Measurements from ENCODE around the gene FER.

FER gene

DNA sequence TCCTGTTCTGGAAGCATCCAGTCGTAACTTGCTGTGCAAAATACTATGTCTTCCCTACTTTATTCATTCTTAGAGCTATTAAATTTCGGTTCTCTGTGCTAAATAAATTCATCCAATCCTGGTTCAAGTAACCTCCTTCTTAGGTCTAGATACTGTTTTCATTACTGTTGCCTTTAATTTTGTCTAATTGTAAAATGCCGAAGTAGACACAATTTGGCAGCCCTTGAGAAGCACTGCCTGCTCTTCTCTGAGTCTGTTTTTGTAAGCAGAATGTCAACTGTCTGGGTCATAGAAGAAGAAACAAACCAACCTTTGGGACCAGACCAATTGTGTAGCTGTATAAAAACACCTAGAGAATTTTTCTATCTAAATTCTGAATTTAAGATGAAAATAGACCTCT, 412.8 kb downstream of the FER start:
- no peak overlapping the region for H3K4me3 ChIP-seq (ENCODE audit: low read depth in 1 of 2, low read length in 1 of 2)
- TF ChIP-seq, protein P1, sequence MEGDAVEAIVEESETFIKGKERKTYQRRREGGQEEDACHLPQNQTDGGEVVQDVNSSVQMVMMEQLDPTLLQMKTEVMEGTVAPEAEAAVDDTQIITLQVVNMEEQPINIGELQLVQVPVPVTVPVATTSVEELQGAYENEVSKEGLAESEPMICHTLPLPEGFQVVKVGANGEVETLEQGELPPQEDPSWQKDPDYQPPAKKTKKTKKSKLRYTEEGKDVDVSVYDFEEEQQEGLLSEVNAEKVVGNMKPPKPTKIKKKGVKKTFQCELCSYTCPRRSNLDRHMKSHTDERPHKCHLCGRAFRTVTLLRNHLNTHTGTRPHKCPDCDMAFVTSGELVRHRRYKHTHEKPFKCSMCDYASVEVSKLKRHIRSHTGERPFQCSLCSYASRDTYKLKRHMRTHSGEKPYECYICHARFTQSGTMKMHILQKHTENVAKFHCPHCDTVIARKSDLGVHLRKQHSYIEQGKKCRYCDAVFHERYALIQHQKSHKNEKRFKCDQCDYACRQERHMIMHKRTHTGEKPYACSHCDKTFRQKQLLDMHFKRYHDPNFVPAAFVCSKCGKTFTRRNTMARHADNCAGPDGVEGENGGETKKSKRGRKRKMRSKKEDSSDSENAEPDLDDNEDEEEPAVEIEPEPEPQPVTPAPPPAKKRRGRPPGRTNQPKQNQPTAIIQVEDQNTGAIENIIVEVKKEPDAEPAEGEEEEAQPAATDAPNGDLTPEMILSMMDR (IDR thresholded peaks at IDR 0.05), result no peak

DNA sequence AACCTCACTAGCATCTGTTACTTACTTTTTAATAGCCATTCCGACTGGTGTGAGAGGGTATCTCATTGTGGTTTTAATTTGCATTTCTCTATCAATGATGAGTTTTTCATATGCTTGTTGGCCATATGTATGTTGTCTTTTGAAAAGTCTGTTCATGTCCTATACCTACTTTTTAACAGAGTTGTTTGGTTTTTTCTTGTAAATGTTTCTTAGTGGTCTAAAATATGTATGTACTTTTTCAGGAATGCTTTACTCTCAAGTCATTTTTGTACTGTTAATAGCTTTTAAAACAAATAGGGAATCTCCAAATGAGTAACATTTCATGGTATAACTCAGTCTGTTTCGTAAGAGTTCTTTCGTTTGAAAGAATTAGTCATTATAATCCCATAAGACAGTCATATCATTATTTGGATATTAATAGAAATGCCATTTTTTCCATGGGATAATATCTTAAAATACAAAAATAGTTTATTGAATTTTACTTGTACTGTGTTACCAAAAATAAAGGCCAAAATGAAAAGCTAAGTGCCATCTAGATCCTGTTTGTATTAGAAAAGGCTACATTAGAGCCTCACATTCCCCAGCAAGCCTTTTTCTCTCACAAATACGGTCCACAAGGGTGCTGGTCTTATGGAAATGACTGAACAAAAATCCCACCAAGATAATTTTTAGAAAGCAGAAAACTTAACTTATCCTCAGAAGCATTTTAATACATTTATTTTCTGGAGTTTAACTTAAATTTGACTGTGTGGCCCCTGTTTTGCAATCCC, 414.4 kb downstream of the FER start:
- no peak overlapping the region for H3K27ac ChIP-seq
- TF ChIP-seq, protein P1 (IDR thresholded peaks at IDR 0.05), result no peak

More for the DNA sequence above, 412.8 kb downstream of the FER start:
- Histone ChIP-seq H3K27me3 (no peaks in the 10 kb centered on the region), H3K4me1 (ENCODE audit: control insufficient read depth in 1 of 2, insufficient read depth in 1 of 2, low read depth in 1 of 2, low read length in 1 of 2) (no peaks in the 10 kb centered on the region), H3K9me3 (no peaks in the 10 kb centered on the region), H3K36me3 (no peaks in the 10 kb centered on the region), H3K27ac (no peak overlapping the region)

DNA sequence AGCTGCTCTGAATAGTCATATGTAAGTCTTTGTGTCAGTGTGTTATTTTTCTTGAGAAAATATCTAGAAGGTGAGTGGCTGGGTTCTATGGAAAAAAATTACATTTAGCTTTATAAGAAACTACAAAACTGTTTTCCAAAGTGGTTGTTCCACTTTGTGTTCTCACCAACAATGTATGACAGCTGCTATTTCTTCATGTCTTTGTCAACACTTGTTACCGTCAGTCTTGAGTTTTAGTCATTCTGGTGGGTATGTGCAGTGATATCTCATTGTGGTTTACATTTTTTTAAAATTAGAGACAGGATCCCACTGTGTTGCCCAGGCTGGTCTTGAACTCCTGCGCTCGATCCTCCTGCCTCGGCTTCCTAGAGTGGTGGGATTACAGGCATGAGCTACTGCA, 415.6 kb downstream of the FER start:
- no peaks in the 10 kb centered on the region for H3K36me3 ChIP-seq
- no peaks in the 10 kb centered on the region for H3K27me3 ChIP-seq
- H3K4me3 ChIP-seq (ENCODE audit: low read depth in 1 of 2, low read length in 1 of 2), result no peak overlapping the region
- TF ChIP-seq, protein P1 (IDR thresholded peaks at IDR 0.05), result no peak
- H3K4me1 ChIP-seq (ENCODE audit: control insufficient read depth in 1 of 2, insufficient read depth in 1 of 2, low read depth in 1 of 2, low read length in 1 of 2), result no peaks in the 10 kb centered on the region
- H3K9me3 ChIP-seq, result no peaks in the 10 kb centered on the region
- no peak overlapping the region for H3K27ac ChIP-seq

More for the DNA sequence above, 414.4 kb downstream of the FER start:
- no peaks in the 10 kb centered on the region for H3K9me3 ChIP-seq
- H3K4me1 ChIP-seq (ENCODE audit: control insufficient read depth in 1 of 2, insufficient read depth in 1 of 2, low read depth in 1 of 2, low read length in 1 of 2), result no peaks in the 10 kb centered on the region
- H3K36me3 ChIP-seq, result no peaks in the 10 kb centered on the region
- no peaks in the 10 kb centered on the region for H3K27me3 ChIP-seq
- H3K4me3 ChIP-seq (ENCODE audit: low read depth in 1 of 2, low read length in 1 of 2), result no peak overlapping the region

DNA sequence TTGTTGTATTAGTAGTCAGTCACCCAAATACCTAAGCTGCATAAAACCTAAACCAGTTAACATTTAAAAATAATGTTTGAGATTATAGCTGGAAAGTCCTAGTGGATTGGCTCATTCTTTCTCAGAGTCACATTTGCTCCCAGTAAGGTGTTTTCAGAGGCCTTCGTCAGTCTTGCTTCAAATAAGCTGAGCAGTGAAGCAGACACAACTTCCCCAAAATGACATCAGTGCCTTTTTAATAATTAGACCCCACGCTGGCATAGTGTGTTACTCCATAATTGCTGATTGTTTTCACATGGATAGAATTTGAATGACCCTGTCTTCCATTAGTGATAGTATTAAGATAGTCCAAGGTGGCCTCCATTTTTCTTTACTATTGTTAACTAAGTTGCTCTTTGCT, 416.3 kb downstream of the FER start:
- Histone ChIP-seq H3K4me3 (ENCODE audit: low read depth in 1 of 2, low read length in 1 of 2) (no peak overlapping the region), H3K4me1 (ENCODE audit: control insufficient read depth in 1 of 2, insufficient read depth in 1 of 2, low read depth in 1 of 2, low read length in 1 of 2) (no peaks in the 10 kb centered on the region), H3K27me3 (no peaks in the 10 kb centered on the region), H3K9me3 (no peaks in the 10 kb centered on the region), H3K36me3 (no peaks in the 10 kb centered on the region), H3K27ac (no peak overlapping the region)
- TF ChIP-seq, protein P1 (IDR thresholded peaks at IDR 0.05), result no peak

DNA sequence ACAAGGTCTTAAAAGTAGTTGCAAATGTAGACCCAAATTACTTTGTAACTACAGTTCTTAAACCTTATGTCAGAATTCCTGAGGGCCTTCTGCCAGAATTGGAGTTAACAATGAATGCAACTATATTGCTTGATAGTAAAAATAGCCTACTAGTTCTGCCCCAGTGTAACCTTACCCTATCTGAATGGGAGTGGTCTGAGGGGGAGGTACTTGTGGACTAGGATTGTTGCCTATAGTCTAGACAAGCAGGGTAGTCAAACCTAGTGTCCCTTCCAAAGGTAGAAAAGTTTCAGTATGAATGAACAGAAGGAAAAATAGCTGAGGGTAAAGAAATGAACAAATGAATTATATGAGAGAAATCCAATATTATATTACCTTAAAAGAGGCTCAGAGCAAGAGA, 419.9 kb downstream of the FER start:
- H3K4me1 ChIP-seq (ENCODE audit: control insufficient read depth in 1 of 2, insufficient read depth in 1 of 2, low read depth in 1 of 2, low read length in 1 of 2), result no peaks in the 10 kb centered on the region
- H3K27ac ChIP-seq, result no peak overlapping the region
- H3K4me3 ChIP-seq (ENCODE audit: low read depth in 1 of 2, low read length in 1 of 2), result no peak overlapping the region
- TF ChIP-seq, protein P1 (IDR thresholded peaks at IDR 0.05), result no peak
- H3K27me3 ChIP-seq, result no peaks in the 10 kb centered on the region
- H3K9me3 ChIP-seq, result no peaks in the 10 kb centered on the region
- no peaks in the 10 kb centered on the region for H3K36me3 ChIP-seq
